Stimulated activated CD8-positive, alpha-beta memory T cell treated with anti-CD3 and anti-CD28 coated beads, Interleukin-7, amount 100 ng/mL, for 1 hour (primary cell): Measurements from ENCODE around the gene SNRPA.

Experiments used
- DNase-seq, 2 donors: peaks; one replicate each; pipeline ENCODE4 v3.0.0-alpha.2; 2020; ENCODE audit warnings: low read depth in 2 of 2

The SNRPA gene

DNA sequence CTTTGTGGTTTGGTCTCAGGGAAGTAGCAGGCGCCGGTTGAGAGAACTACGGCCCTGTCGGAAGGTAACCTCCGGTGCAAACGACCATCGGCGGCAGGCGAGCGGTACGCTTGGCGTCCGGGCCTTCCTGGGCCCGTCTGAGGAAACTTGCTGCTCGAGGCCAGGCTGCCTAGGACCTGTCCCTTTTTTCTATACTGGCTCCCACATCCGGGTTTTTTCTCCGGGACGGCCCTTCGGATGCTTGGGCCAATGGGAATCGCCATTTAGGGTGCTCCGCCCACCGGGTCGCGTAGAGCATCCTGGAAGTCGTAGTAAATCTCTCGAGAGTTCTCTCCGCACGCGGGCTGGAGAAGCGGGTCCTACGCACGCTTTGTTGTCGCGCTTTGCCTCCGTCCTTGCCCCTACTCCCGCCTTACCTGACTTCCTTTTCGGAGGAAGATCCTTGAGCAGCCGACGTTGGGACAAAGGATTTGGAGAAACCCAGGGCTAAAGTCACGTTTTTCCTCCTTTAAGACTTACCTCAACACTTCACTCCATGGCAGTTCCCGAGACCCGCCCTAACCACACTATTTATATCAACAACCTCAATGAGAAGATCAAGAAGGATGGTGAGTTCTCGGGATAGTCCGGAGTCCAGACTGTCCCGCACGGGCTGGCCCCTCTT, at the start of gene SNRPA:
Gene SNRPA (plus strand): TSS at position 330 of the 664 bp plus-strand sequence. CDS start 206 bp downstream, at position 536.
- DNase-seq, result peak; percentile 84 to 89

DNA sequence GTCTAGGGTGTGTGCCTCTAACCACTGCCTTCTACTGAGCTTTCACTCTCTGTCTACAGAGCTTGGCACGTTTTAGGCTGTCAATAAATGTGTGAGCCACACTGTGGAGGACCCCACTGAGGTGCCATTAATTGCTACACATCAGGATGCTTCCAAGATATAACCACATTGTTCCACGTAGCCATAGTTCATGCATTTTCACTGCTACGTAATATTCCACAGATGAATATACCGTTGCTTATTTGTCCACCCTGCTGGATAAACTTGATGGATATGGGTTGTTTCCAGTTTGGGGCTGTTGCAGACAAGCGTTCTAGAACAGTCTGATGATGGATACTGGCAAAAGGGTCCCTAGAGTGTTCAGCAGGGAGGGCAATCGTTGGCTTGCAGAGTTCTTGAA, 49.2 kb upstream of the SNRPA start:
- DNase-seq, result no peak

DNA sequence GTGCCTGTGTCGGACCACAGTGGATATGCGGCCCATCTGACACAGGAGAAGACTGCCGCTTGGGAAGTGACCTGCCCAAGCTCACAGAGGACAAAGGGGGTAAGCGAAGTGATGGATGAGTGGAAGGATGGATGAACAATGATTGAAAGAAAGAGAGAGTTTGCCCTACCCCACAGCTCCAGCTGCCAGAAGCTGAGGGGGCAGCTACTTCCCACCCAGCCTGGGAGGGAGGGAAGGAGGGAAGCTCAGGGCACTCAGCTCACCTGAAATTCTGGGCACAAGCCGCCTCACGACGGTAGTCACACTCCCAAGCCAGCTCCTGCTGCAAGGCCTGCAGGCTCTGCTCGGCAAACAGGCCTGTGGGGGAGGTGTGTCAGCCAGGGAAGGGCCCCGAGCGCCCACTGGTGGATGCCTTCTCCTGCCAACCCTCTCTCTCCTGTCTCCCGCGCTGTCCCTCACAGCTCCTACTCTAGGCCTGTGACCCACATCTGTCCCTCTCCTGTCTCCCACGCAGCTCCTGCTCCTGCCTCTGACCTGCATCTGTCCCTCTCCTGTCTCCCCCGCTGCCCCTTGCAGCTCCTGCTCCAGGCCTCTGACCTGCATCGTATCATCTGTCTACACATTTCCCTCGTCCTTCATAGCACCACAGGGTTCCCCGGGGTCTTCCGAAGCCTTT, 48.5 kb upstream of the SNRPA start:
- DNase-seq, result no peak

DNA sequence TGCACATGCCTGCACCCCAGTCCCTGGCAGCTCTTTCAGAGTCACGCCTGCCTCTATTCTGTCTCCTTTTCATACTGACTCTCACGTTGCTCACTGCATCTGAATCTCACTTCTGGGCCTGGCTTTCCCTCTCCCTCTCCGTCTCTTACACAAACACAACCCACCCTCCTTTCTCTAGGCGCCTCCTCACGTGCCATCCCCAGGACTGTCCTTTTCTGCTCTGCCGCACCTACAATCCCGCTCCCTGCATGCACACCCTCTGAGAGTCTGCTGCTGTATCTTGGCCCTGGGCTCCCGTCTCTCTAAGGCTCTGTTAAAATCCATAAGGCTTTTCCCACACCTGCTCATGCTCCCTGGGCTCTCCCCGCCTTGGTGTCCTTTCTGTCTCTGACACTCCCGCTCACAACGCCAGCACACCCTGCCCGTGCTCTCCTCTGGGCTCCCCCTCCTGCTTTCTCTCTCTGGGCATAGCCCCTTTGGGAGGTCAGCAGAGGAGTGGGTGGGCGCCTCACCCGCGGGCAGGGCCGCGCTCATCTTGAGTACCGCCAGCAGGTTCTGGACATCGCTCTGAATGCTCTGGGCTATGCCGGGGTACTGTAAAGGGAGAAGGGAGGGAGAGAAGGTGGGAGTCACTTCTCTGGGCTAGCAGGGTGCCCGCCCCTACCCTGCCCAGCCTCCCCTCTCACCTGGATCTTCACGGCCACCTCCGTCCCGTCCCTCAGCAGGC, 47.8 kb upstream of the SNRPA start:
- no peak for DNase-seq

DNA sequence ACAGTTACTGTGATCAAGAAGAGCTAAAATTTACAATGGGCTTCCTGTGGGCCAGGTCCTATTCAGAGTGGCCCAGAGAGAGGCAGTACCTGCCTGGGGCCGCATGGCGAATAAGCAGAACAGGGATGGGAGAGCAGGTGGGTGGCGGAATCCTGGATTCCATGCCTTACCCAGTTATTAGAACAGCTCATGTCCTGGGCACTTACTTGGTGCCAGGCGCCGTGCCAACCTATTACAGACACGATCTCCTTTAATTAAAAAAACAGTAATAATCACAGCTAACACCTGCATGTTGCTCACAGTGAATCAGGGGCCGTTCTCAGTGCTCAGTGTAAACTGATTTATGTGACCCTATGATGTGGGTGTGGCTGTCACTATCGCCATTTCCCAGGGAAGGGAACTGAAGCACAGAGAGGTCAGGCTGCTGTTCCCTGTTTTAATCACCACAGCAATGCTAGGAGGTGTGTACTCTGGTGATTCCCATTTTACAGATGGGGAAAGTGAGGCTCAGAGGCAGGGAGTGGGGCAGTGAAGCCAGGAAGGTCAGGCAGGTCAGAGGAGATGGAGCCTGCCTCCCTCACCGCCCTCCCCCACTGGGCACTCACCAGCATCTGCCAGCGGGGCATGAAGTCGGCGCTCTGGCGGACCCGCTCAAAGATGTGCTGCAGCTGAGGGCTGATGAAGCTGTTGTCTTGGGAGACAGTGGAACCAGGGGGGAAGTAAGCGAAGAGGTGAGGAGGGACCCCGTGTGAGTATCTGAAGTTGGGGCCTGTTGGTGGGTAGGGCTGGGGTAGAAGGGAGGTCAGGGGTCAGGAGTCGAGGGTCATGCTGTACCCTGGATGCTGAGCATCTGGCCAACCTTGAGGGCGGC, 46.3 kb upstream of the SNRPA start:
- no peak for DNase-seq

DNA sequence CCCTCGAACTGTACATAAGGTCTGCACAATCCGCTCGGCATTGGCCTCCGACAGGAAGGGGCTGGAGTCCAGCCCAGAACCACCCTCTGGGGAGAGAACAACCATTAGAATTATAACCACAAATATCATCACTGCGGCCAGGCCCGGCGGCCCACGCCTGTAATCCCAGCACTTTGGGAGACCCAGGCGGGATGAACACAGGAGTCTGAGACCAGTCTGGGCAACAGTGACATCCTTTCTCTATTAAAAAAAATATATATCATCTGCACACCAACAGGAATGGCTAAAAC, 45.7 kb upstream of the SNRPA start:
- DNase-seq, result no peak

DNA sequence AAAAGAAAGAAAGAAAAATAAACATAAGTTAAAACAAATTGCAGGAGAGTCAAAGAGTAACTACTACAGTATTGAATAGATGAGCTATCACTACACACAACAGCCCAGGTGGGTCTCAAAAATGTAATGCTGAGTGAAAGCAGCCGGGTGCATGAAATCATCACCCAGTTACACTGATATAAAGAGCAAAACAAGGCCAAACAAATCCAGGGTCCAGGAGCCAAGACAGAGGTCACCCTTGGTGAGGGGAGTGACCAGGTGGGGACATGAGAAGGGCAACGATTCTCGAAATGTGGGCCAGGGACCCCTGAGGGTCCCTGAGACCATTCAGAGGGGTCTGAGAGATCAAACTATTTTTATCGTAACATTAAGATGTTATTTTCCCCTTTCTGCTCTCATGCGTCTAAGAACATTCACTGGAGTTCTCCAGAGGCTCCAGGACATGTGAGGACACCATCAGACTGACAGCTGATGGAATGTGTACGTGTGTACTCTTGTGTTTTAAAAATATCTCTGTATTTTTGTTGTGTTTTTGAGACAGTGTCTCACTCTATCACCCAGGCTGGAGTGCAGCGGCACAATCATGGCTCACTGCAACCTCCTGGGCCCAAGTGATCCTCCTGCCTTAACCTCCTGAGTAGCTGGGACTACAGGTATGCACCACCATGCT, 44.9 kb upstream of the SNRPA start:
- DNase-seq, result no peak

DNA sequence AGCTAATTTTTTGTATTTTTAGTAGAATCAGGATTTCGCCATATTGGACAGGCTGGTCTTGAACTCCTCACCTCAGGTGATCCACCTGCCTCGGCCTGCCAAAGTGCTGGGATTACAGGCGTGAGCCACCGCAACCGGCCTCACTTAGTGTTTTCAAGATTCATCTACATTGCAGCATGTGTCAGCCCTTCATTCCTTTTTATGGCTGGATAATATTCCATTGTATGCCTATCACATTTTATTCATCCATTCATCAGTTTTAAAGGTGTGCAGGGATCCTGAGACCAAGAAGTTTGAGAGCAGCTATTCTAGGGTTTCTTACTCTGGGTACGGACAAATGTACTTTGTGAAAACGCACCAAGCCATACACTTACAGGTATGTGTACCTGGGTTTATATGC, 43.4 kb upstream of the SNRPA start:
- no peak for DNase-seq

DNA sequence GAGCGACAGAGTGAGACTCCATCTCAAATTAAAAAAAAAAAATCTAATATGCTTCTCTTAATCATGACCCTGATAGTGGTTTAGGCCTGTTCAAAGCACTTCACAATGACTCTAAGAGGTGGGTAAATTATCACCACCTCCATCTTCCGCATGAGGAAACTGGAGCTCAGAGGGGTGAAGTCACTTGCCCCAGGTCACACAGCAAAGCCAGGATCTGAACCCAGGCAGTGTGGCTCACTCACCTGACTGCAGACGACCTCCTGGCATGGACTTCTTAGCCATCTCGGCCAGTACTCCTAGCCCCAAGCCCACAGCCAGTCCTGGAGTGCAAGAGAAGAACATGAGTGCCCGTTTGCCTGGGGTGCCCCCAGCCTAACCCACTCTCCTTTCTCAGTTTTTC, 41.2 kb upstream of the SNRPA start:
- no peak for DNase-seq

DNA sequence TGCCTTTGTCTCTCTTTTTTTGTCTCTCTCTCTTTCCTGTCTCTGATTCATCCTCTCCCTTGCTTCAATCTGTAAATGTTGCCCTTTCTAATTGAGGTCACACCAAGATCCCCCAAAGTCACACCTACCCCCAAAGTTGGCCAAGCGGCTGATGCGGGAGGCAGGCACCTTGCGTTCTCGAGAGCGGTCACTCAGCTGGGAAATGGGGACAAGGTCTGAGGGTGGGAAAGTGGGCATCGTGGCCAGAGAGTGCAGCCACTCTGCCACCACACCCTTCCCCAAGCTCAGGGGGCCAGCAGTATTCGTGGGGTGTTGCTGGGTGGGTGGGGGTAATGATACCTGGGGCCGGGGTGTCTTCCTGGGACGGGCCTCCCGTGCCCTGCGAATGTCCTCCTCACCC, 37.1 kb upstream of the SNRPA start:
- no peak for DNase-seq

DNA sequence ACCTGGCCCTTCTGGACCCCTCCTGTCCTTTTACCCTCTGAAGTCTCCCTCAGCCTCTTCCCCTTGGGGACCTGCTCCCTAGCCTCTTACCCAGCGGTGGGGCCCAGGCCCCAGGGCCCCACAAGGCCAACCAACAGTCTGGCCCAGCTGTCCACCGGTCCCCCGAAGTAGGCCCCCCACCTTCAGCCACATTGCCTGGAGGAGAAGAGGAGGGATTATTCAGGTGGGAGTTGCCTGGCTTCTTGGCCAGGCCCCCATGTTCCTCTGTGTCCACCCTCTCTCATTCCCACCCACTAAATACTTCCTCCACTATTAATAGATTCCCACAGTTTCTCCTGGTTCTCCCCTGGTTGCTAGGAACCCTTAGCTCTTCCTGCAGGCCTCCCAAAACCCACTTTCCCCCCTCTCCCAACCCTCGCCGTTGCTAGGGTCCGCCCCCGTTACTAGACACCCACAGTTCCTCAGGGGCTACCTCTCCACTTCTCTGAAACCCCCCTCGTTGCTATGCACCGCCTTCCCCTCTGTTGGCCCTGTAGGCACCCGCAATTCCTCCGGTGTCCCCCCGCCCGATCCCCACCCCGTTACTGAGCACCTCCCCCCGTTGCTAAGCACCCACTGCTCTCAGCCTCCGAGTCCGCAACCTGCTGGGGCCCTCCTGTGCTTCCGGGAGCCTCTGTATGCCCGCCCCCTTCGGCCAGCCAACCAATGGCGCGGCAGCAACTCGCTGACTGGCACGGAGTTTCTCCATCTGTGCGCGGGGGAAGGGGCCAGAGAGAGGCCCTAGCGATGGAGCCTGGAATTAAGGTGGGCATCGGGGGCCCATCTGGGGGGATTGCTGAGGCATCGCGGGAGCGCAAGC, 36.3 kb upstream of the SNRPA start:
- peak; percentile 83 to 84 for DNase-seq

DNA sequence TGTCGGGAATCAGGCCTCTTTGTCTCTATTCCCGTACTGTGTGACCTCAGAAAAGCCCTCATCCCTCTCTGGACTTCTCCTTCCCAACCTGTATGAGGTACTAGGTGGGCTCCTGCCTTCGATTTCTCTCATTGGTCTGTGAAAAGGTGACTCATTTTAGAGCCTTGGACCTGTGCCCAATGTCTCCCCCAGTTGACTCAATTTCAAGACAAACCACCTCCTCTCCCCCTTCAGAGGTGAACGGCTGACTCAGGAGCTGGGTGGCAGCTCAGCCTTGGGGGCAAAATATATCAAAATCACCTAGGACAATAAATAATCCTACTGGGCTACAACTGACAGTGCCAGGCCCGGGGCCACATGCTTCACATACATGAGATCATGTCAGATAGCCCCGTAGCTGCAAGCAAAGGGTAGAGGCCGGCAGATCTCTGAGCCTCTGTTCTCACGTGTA, 34.9 kb upstream of the SNRPA start:
- peak; percentile 43 to 44 for DNase-seq

DNA sequence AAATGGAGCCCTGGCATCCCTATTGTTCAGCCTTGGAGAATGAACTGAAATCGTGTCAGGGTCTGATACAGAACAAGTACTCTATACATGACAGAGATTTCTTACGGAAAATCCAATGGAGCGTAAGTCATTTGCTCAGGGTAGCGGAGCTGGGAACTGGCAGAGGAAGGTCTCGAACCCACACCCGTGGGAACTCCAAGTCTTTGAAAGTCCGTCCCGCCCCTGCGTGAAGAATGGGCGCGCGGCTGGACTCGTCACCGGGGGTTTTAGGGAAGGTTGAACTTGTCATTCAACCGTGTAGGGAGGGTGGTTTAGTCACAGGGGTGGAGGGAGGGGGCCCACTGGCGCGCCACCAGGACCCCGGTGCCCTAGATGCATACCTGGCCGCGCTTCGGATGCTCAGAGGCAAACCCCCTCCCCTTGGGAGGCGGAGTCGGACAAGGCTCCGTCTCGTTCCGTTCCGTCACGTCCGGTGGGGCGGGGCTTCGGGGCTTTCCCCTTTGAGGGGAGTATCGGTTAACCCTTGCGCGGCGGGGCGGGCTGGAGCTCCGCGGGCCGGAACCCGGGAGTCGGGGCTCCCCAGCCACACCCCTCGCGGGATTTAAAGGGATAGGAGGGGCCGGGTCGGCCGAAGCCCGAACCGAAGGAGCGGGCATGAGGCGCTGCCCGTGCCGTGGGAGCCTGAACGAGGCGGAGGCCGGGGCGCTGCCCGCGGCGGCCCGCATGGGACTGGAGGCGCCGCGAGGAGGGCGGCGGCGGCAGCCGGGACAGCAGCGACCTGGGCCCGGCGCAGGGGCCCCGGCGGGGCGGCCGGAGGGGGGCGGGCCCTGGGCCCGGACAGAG, 34.3 kb upstream of the SNRPA start, which contains the start of the genes COQ8B and ITPKC:
Gene COQ8B (minus strand): TSS at position 405 of the 843 bp plus-strand sequence. CDS start 2,254 bp downstream, outside the sequence.
Gene ITPKC (plus strand): TSS at position 631 of the 843 bp plus-strand sequence. CDS start 24 bp downstream, at position 655.
- peak; percentile 100 for DNase-seq

DNA sequence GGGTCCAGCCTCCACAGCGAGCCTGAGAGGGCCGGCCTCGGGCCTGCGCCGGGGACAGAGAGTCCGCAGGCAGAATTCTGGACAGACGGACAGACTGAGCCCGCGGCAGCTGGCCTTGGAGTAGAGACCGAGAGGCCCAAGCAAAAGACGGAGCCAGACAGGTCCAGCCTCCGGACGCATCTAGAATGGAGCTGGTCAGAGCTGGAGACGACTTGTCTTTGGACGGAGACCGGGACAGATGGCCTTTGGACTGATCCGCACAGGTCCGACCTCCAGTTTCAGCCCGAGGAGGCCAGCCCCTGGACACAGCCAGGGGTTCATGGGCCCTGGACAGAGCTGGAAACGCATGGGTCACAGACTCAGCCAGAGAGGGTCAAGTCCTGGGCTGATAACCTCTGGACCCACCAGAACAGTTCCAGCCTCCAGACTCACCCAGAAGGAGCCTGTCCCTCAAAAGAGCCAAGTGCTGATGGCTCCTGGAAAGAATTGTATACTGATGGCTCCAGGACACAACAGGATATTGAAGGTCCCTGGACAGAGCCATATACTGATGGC, 33.6 kb upstream of the SNRPA start:
- DNase-seq, result no peak

DNA sequence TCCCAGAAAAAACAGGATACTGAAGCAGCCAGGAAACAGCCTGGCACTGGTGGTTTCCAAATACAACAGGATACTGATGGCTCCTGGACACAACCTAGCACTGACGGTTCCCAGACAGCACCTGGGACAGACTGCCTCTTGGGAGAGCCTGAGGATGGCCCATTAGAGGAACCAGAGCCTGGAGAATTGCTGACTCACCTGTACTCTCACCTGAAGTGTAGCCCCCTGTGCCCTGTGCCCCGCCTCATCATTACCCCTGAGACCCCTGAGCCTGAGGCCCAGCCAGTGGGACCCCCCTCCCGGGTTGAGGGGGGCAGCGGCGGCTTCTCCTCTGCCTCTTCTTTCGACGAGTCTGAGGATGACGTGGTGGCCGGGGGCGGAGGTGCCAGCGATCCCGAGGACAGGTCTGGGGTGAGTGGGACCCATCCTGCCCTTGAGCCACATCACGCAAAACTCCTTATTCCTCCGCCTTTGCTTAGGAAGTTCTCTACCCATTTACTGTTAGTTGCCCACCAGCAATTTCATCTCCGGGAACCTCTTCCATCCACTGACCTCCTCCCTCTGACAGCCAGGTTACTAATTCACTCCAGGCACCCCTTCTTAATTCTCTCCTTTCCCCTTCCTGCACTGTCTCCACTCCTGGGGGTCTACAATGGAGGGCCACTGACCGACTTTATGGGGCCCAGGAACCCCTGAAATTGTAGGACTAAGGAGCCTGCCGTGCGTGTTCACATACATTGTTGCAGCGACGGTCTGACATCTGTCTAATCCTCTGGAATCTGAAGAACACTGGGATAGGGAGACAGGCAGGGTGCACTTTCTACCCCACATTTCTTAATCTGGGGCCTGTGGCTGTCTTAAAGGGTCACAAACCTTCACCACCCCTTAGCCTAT, 32.9 kb upstream of the SNRPA start:
- no peak for DNase-seq

DNA sequence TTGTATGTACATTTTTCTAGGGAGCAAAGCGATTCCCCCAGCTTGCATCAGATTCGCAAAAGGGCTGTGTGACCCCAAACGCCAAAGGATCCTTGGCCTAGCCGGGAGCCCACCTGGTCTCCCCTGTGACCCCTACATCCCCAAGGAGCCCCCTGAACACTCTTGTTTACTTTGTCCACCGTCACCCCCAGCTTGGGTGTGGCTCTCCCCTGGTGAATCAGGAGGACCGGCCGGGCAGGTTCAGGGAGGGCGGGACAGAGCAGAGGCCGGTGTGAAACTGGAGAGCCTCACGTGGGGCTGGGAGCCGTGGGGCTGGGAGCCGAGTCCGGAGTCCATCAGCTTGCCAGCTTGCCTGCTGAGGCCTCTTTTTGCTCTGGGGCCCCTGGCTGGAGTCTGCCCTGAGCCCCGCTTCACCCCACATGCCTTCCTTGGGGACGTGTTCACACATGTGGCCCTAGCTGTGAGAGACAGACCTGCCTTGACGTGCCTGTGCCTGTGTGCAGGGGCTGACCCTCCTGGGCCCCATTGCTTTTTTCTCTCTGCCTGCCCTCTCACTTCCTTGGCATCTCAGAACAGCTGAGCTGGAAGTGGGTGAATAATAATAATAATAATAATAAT, 32.1 kb upstream of the SNRPA start:
- no peak for DNase-seq

DNA sequence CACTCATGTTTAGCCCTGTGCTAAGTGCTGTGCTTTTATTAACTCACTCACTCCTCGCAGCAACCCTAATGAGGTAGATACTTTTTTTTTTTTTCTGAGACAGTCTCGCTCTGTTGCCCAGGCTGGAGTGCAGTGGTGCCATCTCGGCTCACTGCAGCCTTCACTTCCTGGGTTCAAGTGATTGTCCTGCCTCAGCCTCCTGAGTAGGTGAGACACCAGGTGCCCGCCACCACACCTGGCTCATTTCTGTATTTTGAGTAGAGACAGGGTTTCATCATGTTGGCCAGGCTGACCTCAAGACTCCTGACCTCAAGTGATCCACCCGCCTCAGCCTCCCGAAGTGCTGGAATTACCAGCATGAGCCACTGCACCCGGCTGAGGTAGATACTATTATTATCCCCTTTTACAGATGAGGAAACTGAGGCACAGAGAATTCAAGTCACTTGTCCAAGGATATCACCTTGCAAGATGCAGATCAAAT, 31.5 kb upstream of the SNRPA start:
- DNase-seq, result no peak

DNA sequence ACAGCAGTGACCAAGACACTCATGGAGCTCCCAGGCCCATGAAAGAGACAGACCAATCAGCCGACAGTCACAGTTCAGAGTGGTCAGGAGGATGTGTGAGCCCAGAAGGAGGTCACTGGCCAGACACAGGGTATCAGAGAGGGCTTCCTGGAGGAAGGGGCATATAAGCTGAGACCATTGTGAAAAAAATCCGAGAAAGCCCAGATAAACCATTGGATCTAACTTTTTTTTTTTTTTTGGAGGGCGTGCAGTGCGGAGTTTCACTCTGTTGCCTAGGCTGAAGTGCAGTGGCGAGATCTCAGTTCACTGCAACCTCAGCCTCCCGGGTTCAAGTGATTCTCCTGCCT, 29.9 kb upstream of the SNRPA start:
- no peak for DNase-seq
